ENCODE data around the gene RNF150. TPM values are rescaled to one million over a fixed set of nuclear protein-coding genes. Genes with fewer than 3 reads are reported as not detected.

The RNF150 gene
- total and polyA plus RNA-seq, 4 donors, result 0.27 to 1.4 (median 0.81) TPM

GRCh38 chr4:141009931-141010330 is 123.3 kb downstream of the RNF150 start:
- H3K4me1 ChIP-seq (ENCODE audit: control insufficient read depth in 4 of 4, insufficient read depth in 4 of 4, low read length in 3 of 4), result peaks cover 0 to 8% (median 0%) of the 10 kb centered on the region in 4 donors
- no peak for DNase-seq (ENCODE audit: low spot score)
- H3K36me3 ChIP-seq (ENCODE audit: control insufficient read depth in 4 of 4, insufficient read depth in 3 of 4, low read depth in 1 of 4, low read length in 3 of 4), result no peaks in the 10 kb centered on the region
- H3K9me3 ChIP-seq (ENCODE audit: control insufficient read depth in 4 of 4, low read length in 3 of 4), result no peaks in the 10 kb centered on the region
- no peak for TF ChIP-seq YY1 (IDR thresholded peaks at IDR 0.05)
- TF ChIP-seq GABPA (IDR thresholded peaks at IDR 0.05 in 1 of 2, conservative IDR thresholded peaks at IDR 0.05 in 1 of 2), result no peak
- no peak for TF ChIP-seq SP1 (IDR thresholded peaks at IDR 0.05)
- no peak for TF ChIP-seq RXRA (IDR thresholded peaks at IDR 0.05)
- TF ChIP-seq, protein P1, sequence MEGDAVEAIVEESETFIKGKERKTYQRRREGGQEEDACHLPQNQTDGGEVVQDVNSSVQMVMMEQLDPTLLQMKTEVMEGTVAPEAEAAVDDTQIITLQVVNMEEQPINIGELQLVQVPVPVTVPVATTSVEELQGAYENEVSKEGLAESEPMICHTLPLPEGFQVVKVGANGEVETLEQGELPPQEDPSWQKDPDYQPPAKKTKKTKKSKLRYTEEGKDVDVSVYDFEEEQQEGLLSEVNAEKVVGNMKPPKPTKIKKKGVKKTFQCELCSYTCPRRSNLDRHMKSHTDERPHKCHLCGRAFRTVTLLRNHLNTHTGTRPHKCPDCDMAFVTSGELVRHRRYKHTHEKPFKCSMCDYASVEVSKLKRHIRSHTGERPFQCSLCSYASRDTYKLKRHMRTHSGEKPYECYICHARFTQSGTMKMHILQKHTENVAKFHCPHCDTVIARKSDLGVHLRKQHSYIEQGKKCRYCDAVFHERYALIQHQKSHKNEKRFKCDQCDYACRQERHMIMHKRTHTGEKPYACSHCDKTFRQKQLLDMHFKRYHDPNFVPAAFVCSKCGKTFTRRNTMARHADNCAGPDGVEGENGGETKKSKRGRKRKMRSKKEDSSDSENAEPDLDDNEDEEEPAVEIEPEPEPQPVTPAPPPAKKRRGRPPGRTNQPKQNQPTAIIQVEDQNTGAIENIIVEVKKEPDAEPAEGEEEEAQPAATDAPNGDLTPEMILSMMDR (IDR thresholded peaks at IDR 0.05; ENCODE audit: low read depth, low read length, missing input control), result no peak
- TF ChIP-seq HNF4G (IDR thresholded peaks at IDR 0.05), result no peak
- TF ChIP-seq JUND (IDR thresholded peaks at IDR 0.05), result no peak
- TF ChIP-seq ATF3 (IDR thresholded peaks at IDR 0.05), result no peak
- TF ChIP-seq, protein P2, sequence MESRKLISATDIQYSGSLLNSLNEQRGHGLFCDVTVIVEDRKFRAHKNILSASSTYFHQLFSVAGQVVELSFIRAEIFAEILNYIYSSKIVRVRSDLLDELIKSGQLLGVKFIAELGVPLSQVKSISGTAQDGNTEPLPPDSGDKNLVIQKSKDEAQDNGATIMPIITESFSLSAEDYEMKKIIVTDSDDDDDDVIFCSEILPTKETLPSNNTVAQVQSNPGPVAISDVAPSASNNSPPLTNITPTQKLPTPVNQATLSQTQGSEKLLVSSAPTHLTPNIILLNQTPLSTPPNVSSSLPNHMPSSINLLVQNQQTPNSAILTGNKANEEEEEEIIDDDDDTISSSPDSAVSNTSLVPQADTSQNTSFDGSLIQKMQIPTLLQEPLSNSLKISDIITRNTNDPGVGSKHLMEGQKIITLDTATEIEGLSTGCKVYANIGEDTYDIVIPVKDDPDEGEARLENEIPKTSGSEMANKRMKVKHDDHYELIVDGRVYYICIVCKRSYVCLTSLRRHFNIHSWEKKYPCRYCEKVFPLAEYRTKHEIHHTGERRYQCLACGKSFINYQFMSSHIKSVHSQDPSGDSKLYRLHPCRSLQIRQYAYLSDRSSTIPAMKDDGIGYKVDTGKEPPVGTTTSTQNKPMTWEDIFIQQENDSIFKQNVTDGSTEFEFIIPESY (IDR thresholded peaks at IDR 0.05), result no peak
- no peak for TF ChIP-seq HNF4A (conservative IDR thresholded peaks at IDR 0.05)
- no peak for TF ChIP-seq FOXA1 (IDR thresholded peaks at IDR 0.05)
- no peak for TF ChIP-seq RAD21 (IDR thresholded peaks at IDR 0.05)
- TF ChIP-seq MAX (IDR thresholded peaks at IDR 0.05), result no peak
- no peak for TF ChIP-seq EGR1 (IDR thresholded peaks at IDR 0.05; ENCODE audit: low read depth in 2 of 2)
- no peaks in the 10 kb centered on the region for H3K27me3 ChIP-seq (ENCODE audit: control insufficient read depth in 4 of 4, insufficient read depth in 4 of 4, low read length in 3 of 4)
- no peak overlapping the region for H3K4me3 ChIP-seq (ENCODE audit: low read depth in 1 of 3, low read length in 3 of 3)
- H3K9ac ChIP-seq (ENCODE audit: low read depth in 1 of 2, low read length in 2 of 2), result no peak overlapping the region
- H3K27ac ChIP-seq (ENCODE audit: low read depth in 1 of 2, low read length in 2 of 2), result no peak overlapping the region

DNA sequence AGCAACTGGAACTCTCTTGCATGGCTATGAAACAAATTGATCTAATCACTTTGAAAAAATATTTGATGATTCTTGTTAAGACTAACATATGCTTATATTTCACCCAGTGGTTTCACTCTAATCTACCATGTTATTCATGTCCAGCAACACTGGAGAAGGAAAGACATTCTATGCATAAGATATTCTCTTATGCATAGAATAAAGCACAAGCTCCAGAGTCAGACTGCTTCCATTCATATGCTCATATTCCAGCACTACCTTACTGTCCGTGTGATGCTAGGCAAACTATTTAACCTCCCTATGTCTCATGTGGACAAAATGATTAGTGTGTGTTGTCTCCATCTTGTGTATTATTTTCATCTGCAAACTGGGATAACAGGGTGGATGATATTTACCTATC is 124.1 kb downstream of the RNF150 start:
- TF ChIP-seq, protein P2 (IDR thresholded peaks at IDR 0.05), result no peak
- no peak for TF ChIP-seq YY1 (IDR thresholded peaks at IDR 0.05)
- TF ChIP-seq HNF4G (IDR thresholded peaks at IDR 0.05), result no peak
- no peak for TF ChIP-seq EGR1 (IDR thresholded peaks at IDR 0.05; ENCODE audit: low read depth in 2 of 2)
- TF ChIP-seq RAD21 (IDR thresholded peaks at IDR 0.05), result no peak
- no peak for TF ChIP-seq ATF3 (IDR thresholded peaks at IDR 0.05)
- TF ChIP-seq, protein P3, sequence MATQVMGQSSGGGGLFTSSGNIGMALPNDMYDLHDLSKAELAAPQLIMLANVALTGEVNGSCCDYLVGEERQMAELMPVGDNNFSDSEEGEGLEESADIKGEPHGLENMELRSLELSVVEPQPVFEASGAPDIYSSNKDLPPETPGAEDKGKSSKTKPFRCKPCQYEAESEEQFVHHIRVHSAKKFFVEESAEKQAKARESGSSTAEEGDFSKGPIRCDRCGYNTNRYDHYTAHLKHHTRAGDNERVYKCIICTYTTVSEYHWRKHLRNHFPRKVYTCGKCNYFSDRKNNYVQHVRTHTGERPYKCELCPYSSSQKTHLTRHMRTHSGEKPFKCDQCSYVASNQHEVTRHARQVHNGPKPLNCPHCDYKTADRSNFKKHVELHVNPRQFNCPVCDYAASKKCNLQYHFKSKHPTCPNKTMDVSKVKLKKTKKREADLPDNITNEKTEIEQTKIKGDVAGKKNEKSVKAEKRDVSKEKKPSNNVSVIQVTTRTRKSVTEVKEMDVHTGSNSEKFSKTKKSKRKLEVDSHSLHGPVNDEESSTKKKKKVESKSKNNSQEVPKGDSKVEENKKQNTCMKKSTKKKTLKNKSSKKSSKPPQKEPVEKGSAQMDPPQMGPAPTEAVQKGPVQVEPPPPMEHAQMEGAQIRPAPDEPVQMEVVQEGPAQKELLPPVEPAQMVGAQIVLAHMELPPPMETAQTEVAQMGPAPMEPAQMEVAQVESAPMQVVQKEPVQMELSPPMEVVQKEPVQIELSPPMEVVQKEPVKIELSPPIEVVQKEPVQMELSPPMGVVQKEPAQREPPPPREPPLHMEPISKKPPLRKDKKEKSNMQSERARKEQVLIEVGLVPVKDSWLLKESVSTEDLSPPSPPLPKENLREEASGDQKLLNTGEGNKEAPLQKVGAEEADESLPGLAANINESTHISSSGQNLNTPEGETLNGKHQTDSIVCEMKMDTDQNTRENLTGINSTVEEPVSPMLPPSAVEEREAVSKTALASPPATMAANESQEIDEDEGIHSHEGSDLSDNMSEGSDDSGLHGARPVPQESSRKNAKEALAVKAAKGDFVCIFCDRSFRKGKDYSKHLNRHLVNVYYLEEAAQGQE (IDR thresholded peaks at IDR 0.05), result no peak
- TF ChIP-seq FOXA1 (IDR thresholded peaks at IDR 0.05), result no peak
- no peak for TF ChIP-seq NR2F2 (IDR thresholded peaks at IDR 0.05)
- no peak for TF ChIP-seq GABPA (IDR thresholded peaks at IDR 0.05 in 1 of 2, conservative IDR thresholded peaks at IDR 0.05 in 1 of 2)
- TF ChIP-seq TAF1 (conservative IDR thresholded peaks at IDR 0.05), result no peak
- no peak for TF ChIP-seq JUND (IDR thresholded peaks at IDR 0.05)
- TF ChIP-seq, protein P1 (IDR thresholded peaks at IDR 0.05; ENCODE audit: low read depth, low read length, missing input control), result no peak
- no peak for TF ChIP-seq RXRA (IDR thresholded peaks at IDR 0.05)
- TF ChIP-seq MAX (IDR thresholded peaks at IDR 0.05), result no peak
- TF ChIP-seq SP1 (IDR thresholded peaks at IDR 0.05), result no peak
- TF ChIP-seq HNF4A (conservative IDR thresholded peaks at IDR 0.05), result no peak
- TF ChIP-seq FOXA2 (IDR thresholded peaks at IDR 0.05), result no peak
- H3K9ac ChIP-seq (ENCODE audit: low read depth in 1 of 2, low read length in 2 of 2), result no peak overlapping the region
- no peaks in the 10 kb centered on the region for H3K36me3 ChIP-seq (ENCODE audit: control insufficient read depth in 4 of 4, insufficient read depth in 3 of 4, low read depth in 1 of 4, low read length in 3 of 4)
- no peaks in the 10 kb centered on the region for H3K27me3 ChIP-seq (ENCODE audit: control insufficient read depth in 4 of 4, insufficient read depth in 4 of 4, low read length in 3 of 4)
- peaks cover 0 to 8% (median 0%) of the 10 kb centered on the region in 4 donors for H3K4me1 ChIP-seq (ENCODE audit: control insufficient read depth in 4 of 4, insufficient read depth in 4 of 4, low read length in 3 of 4)
- H3K9me3 ChIP-seq (ENCODE audit: control insufficient read depth in 4 of 4, low read length in 3 of 4), result no peaks in the 10 kb centered on the region
- H3K4me3 ChIP-seq (ENCODE audit: low read depth in 1 of 3, low read length in 3 of 3), result no peak overlapping the region
- no peak overlapping the region for H3K27ac ChIP-seq (ENCODE audit: low read depth in 1 of 2, low read length in 2 of 2)
- DNase-seq (ENCODE audit: low spot score), result no peak
- WGBS, result 95% methylated on average over 1 of the region's 1 CpG
